Neural progenitor cell (in vitro differentiated cells): ENCODE results near the gene CDH26. TPM values are rescaled to one million over a fixed set of nuclear protein-coding genes. Genes with fewer than 3 reads are reported as not detected.

Experiments used
- DNase-seq: peaks from one replicate; pipeline ENCODE4 v3.0.0-alpha.2; 2016; ENCODE audit warnings: low spot score
- H2AFZ ChIP-seq: fragments of 200-600 bp; sonication (generic); replicated peaks from 2 replicates; pipeline ENCODE4 v1.6.1; 2016; ENCODE audit warnings: antibody characterized with exemption
- H3F3A ChIP-seq: fragments of 200-600 bp; sonication (generic); 2 replicates; pipeline ENCODE4 v1.6.1; 2016; ENCODE audit warnings: antibody characterized with exemption, low read depth
- H3K27ac ChIP-seq: fragments of 200-600 bp; sonication (generic); 2 replicates; pipeline ENCODE4 v1.5.1; 2016; ENCODE audit warnings: mild to moderate bottlenecking
- H3K27me3 ChIP-seq: fragments of 200-600 bp; sonication (generic); 2 replicates; pipeline ENCODE4 v1.6.1; 2016; ENCODE audit warnings: mild to moderate bottlenecking, moderate library complexity
- H3K36me3 ChIP-seq: fragments of 200-600 bp; sonication (generic); 2 replicates; pipeline ENCODE4 v1.5.1; 2016
- H3K4me1 ChIP-seq: fragments of 200-600 bp; sonication (generic); 2 replicates; pipeline ENCODE4 v1.6.1; 2016; ENCODE audit warnings: mixed run types
- H3K4me2 ChIP-seq: fragments of 200-600 bp; sonication (generic); 2 replicates; pipeline ENCODE4 v1.6.1; 2016
- H3K4me3 ChIP-seq: fragments of 200-600 bp; sonication (generic); 2 replicates; pipeline ENCODE4 v1.5.1; 2016
- H3K79me2 ChIP-seq: fragments of 200-600 bp; sonication (generic); 2 replicates; pipeline ENCODE4 v1.6.1; 2016; ENCODE audit warnings: low read depth
- H3K9ac ChIP-seq: fragments of 200-600 bp; sonication (generic); 2 replicates; pipeline ENCODE4 v1.6.1; 2016
- H3K9me3 ChIP-seq: fragments of 200-600 bp; sonication (generic); 2 replicates; pipeline ENCODE4 v1.5.1; 2016; ENCODE audit warnings: low read depth
- H4K20me1 ChIP-seq: fragments of 200-600 bp; sonication (generic); 2 replicates; pipeline ENCODE4 v1.6.1; 2016; ENCODE audit warnings: low read depth
- H3K27ac Mint-ChIP-seq: 3 replicates; pipeline ENCODE4 v1.8.0; 2021; ENCODE audit warnings: mixed read lengths
- H3K27me3 Mint-ChIP-seq: 2 replicates; pipeline ENCODE4 v1.8.0; 2022; ENCODE audit warnings: low read depth, mild to moderate bottlenecking, inconsistent platforms, moderate library complexity, mixed read lengths; ENCODE audit not compliant: insufficient read depth
- H3K36me3 Mint-ChIP-seq: 3 replicates; pipeline ENCODE4 v1.8.0; 2021; ENCODE audit warnings: mixed read lengths
- H3K4me1 Mint-ChIP-seq: 3 replicates; pipeline ENCODE4 v1.8.0; 2021; ENCODE audit warnings: mixed read lengths
- H3K4me3 Mint-ChIP-seq: 3 replicates; pipeline ENCODE4 v1.8.0; 2021; ENCODE audit warnings: mild to moderate bottlenecking, moderate library complexity, mixed read lengths
- H3K9me3 Mint-ChIP-seq: 3 replicates; pipeline ENCODE4 v1.8.0; 2020; ENCODE audit warnings: mixed read lengths
- CTCF ChIP-seq: fragments of 200-600 bp; sonication (generic); IDR thresholded peaks from 2 replicates; pipeline ENCODE4 v1.5.1; 2017; ENCODE audit warnings: antibody characterized with exemption, mild to moderate bottlenecking
- EZH2 ChIP-seq: fragments of 200-600 bp; sonication (generic); IDR thresholded peaks from 2 replicates; pipeline ENCODE4 v1.6.1; 2017; ENCODE audit warnings: antibody characterized with exemption, mild to moderate bottlenecking, moderate library complexity
- EZH2phosphoT487 ChIP-seq: fragments of 200-600 bp; sonication (generic); IDR thresholded peaks from 2 replicates; pipeline ENCODE4 v1.6.1; 2017; ENCODE audit warnings: antibody characterized with exemption
- total RNA-seq: library from RNA; depleted of rRNA; stranded (reverse); fragments of >200 nt; gene quantifications from 2 replicates; pipeline ENCODE4 v1.2.3, GENCODE V29; 2015; ENCODE audit warnings: low replicate concordance

CDH26 gene
- total RNA-seq, 1 donor from 2014 or later: not detected

DNA sequence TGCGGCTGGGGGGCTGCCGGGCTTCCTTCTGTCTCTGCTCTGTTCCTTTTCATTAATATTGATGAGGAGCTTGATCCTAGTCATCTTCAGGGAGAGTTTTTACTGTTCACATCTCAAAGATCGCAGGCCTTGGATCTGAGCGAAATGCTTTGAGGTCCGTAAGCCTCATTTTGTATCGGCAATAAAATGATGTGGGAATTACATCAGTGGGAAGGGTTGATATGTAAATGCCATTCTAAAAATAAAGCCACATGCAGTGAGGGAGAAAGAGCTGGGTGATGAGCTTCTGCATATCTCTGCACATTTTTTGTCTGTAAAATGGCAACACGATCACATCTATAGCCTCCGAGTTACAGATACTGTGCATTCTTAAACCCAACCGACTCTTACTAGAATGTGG is 24.9 kb downstream of the CDH26 start:
- H3K79me2 ChIP-seq: no peaks in the 10 kb centered on the region
- no peaks in the 10 kb centered on the region for H3K9me3 ChIP-seq
- Mint-ChIP-seq H3K4me3 (no peak overlapping the region), H3K4me1 (peaks cover 3% of the 10 kb centered on the region), H3K27ac (no peak overlapping the region), H3K27me3 (peaks cover 2% of the 10 kb centered on the region), H3K36me3 (no peaks in the 10 kb centered on the region), H3K9me3 (no peaks in the 10 kb centered on the region)
- H3K4me1 ChIP-seq: no peaks in the 10 kb centered on the region
- no peak overlapping the region for H3K27ac ChIP-seq
- H3K4me2 ChIP-seq: no peak overlapping the region
- H3K4me3 ChIP-seq: no peak overlapping the region
- no peaks in the 10 kb centered on the region for H3F3A ChIP-seq
- no peak for DNase-seq
- no peak overlapping the region for H3K9ac ChIP-seq
- H4K20me1 ChIP-seq: no peaks in the 10 kb centered on the region
- TF ChIP-seq EZH2phosphoT487 (no peak), CTCF (no peak), EZH2 (no peak)
- no peaks in the 10 kb centered on the region for H3K27me3 ChIP-seq
- no peak overlapping the region for H2AFZ ChIP-seq
- H3K36me3 ChIP-seq: no peaks in the 10 kb centered on the region

GRCh38 chr20:59984541-59984940 is 26.3 kb downstream of the CDH26 start:
- H4K20me1 ChIP-seq: no peaks in the 10 kb centered on the region
- H3K27me3 ChIP-seq: no peaks in the 10 kb centered on the region
- H3K4me2 ChIP-seq: no peak overlapping the region
- Mint-ChIP-seq H3K9me3 (peaks cover 4% of the 10 kb centered on the region), H3K27ac (no peak overlapping the region), H3K4me3 (no peak overlapping the region), H3K27me3 (peaks cover 4% of the 10 kb centered on the region), H3K36me3 (no peaks in the 10 kb centered on the region), H3K4me1 (peaks cover 9% of the 10 kb centered on the region)
- no peak for DNase-seq
- H3K9ac ChIP-seq: no peak overlapping the region
- H3K27ac ChIP-seq: no peak overlapping the region
- no peak overlapping the region for H2AFZ ChIP-seq
- TF ChIP-seq EZH2 (no peak), EZH2phosphoT487 (no peak), CTCF (no peak)
- H3F3A ChIP-seq: no peaks in the 10 kb centered on the region
- H3K36me3 ChIP-seq: no peaks in the 10 kb centered on the region
- H3K79me2 ChIP-seq: no peaks in the 10 kb centered on the region
- H3K4me1 ChIP-seq: peaks cover 7% of the 10 kb centered on the region
- no peak overlapping the region for H3K4me3 ChIP-seq
- H3K9me3 ChIP-seq: no peaks in the 10 kb centered on the region

DNA sequence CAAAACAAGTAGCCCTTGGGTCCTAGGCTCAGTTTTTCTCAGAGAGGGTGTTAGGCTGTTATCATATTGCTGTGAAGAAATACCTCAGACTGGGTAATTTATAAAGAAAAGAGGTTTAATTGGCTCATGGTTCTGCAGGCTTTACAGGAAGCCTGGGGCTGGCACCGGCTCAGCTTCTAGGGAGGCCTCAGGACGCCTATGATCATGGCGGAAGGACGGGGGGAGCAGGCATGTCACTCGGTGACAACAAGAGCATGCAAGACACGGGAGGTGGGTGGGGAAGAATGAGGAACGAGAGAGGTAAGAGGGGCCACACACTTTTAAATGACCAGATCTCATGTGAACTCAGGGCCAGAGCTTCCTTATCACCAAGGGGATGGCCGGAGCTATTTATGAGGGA is 26.9 kb downstream of the CDH26 start:
- Histone ChIP-seq H3F3A (no peaks in the 10 kb centered on the region), H3K4me2 (no peak overlapping the region), H3K9me3 (no peaks in the 10 kb centered on the region), H2AFZ (no peak overlapping the region), H4K20me1 (no peaks in the 10 kb centered on the region), H3K36me3 (no peaks in the 10 kb centered on the region), H3K27ac (no peak overlapping the region), H3K4me1 (peaks cover 7% of the 10 kb centered on the region), H3K9ac (no peak overlapping the region), H3K27me3 (no peaks in the 10 kb centered on the region), H3K79me2 (no peaks in the 10 kb centered on the region), H3K4me3 (no peak overlapping the region)
- no peak for DNase-seq
- peaks cover 4% of the 10 kb centered on the region for H3K27me3 Mint-ChIP-seq
- H3K4me3 Mint-ChIP-seq: no peak overlapping the region
- TF ChIP-seq EZH2phosphoT487: no peak
- TF ChIP-seq CTCF: no peak
- no peak for TF ChIP-seq EZH2
- H3K27ac Mint-ChIP-seq: no peak overlapping the region
- H3K9me3 Mint-ChIP-seq: peaks cover 4% of the 10 kb centered on the region
- peaks cover 9% of the 10 kb centered on the region for H3K4me1 Mint-ChIP-seq
- H3K36me3 Mint-ChIP-seq: no peaks in the 10 kb centered on the region
